Stimulated activated memory B cell treated with anti-CD40 and anti-IgM and Interleukin-4, amounts not matched to agents 10 μg/mL and 1 μg/mL and 100 μg/mL, for 72 hours (primary cell): ENCODE data around the gene ENPP4.
"Not testable (repeated sequence)": the region's sequence is repeated elsewhere in the genome, so short reads cannot be mapped to it uniquely, and the experiment has no call there.

Experiments
- ATAC-seq: fragments of 150-1000 bp; cut with Tn5 transposase; 2 replicates; pipeline ENCODE4 v1.10.0; 2021
- H3K27ac Mint-ChIP-seq: one replicate; pipeline ENCODE4 v1.8.0; 2022; ENCODE audit warnings: mild to moderate bottlenecking, mixed read lengths
- H3K27me3 Mint-ChIP-seq: one replicate; pipeline ENCODE4 v1.8.0; 2022; ENCODE audit warnings: mixed read lengths
- H3K36me3 Mint-ChIP-seq: one replicate; pipeline ENCODE4 v1.8.0; 2022; ENCODE audit warnings: mixed read lengths
- H3K4me1 Mint-ChIP-seq: one replicate; pipeline ENCODE4 v1.8.0; 2022; ENCODE audit warnings: mixed read lengths
- H3K4me3 Mint-ChIP-seq: one replicate; pipeline ENCODE4 v1.8.0; 2022; ENCODE audit warnings: mild to moderate bottlenecking, moderate library complexity, mixed read lengths
- H3K9me3 Mint-ChIP-seq: one replicate; pipeline ENCODE4 v1.8.0; 2022; ENCODE audit warnings: mixed read lengths

The ENPP4 gene

GRCh38 chr6:46116289-46116688 lies 13.5 kb upstream of the ENPP4 start:
- peak; percentile 70 for ATAC-seq
- no peak overlapping the region for H3K27ac Mint-ChIP-seq
- peaks cover 50% of the 10 kb centered on the region for H3K36me3 Mint-ChIP-seq

GRCh38 chr6:46118157-46118556 lies 11.6 kb upstream of the ENPP4 start:
- Mint-ChIP-seq H3K27ac (no peak overlapping the region), H3K36me3 (peaks cover 48% of the 10 kb centered on the region), H3K4me3 (no peak overlapping the region), H3K4me1 (peaks cover 45% of the 10 kb centered on the region), H3K27me3 (no peaks in the 10 kb centered on the region), H3K9me3 (peaks cover 3% of the 10 kb centered on the region)
- no peak for ATAC-seq

More at GRCh38 chr6:46116289-46116688, 13.5 kb upstream of the ENPP4 start:
- Mint-ChIP-seq H3K4me3 (no peak overlapping the region), H3K9me3 (peaks cover 5% of the 10 kb centered on the region), H3K4me1 (peaks cover 32% of the 10 kb centered on the region), H3K27me3 (no peaks in the 10 kb centered on the region)

GRCh38 chr6:46118836-46119235 lies 11.0 kb upstream of the ENPP4 start:
- Mint-ChIP-seq H3K27ac (no peak overlapping the region), H3K27me3 (no peaks in the 10 kb centered on the region), H3K36me3 (peaks cover 45% of the 10 kb centered on the region), H3K9me3 (peaks cover 3% of the 10 kb centered on the region), H3K4me3 (no peak overlapping the region), H3K4me1 (peaks cover 52% of the 10 kb centered on the region)
- no peak for ATAC-seq

GRCh38 chr6:46119679-46120078 lies 10.1 kb upstream of the ENPP4 start:
- H3K27ac Mint-ChIP-seq, H3K27me3 Mint-ChIP-seq, H3K9me3 Mint-ChIP-seq, H3K4me3 Mint-ChIP-seq, ATAC-seq: not testable (repeated sequence)
- peaks cover 55% of the 10 kb centered on the region for H3K4me1 Mint-ChIP-seq
- peaks cover 45% of the 10 kb centered on the region for H3K36me3 Mint-ChIP-seq

GRCh38 chr6:46128476-46128875 lies 1.3 kb upstream of the ENPP4 start:
- H3K4me1 Mint-ChIP-seq: peaks cover 42% of the 10 kb centered on the region
- H3K36me3 Mint-ChIP-seq: no peaks in the 10 kb centered on the region
- no peaks in the 10 kb centered on the region for H3K9me3 Mint-ChIP-seq
- peak overlapping the region; percentile 94 for H3K27ac Mint-ChIP-seq
- H3K4me3 Mint-ChIP-seq: peak overlapping the region; percentile 89
- H3K27me3 Mint-ChIP-seq: no peaks in the 10 kb centered on the region
- ATAC-seq: peak; percentile 37

- Mint-ChIP-seq H3K4me1 (peaks cover 43% of the 10 kb centered on the region), H3K36me3 (no peaks in the 10 kb centered on the region), H3K4me3 (peak overlapping the region; percentile 89), H3K27ac (peak overlapping the region; percentile 94), H3K9me3 (no peaks in the 10 kb centered on the region), H3K27me3 (no peaks in the 10 kb centered on the region)
- ATAC-seq: peak; percentile 7
Observed at GRCh38 chr6:46129291-46129628, 529 bp upstream of the ENPP4 start.

GRCh38 chr6:46130666-46131065 lies 877 bp downstream of the ENPP4 start:
- no peaks in the 10 kb centered on the region for H3K9me3 Mint-ChIP-seq
- no peaks in the 10 kb centered on the region for H3K36me3 Mint-ChIP-seq
- H3K4me3 Mint-ChIP-seq: peak overlapping the region; percentile 89
- ATAC-seq: no peak
- peaks cover 50% of the 10 kb centered on the region for H3K4me1 Mint-ChIP-seq
- H3K27ac Mint-ChIP-seq: peak overlapping the region; percentile 94
- H3K27me3 Mint-ChIP-seq: no peaks in the 10 kb centered on the region

GRCh38 chr6:46131291-46131690 lies 1.5 kb downstream of the ENPP4 start:
- peaks cover 54% of the 10 kb centered on the region for H3K4me1 Mint-ChIP-seq
- not testable (repeated sequence) for H3K27ac Mint-ChIP-seq, H3K36me3 Mint-ChIP-seq, H3K4me3 Mint-ChIP-seq, ATAC-seq, H3K27me3 Mint-ChIP-seq, H3K9me3 Mint-ChIP-seq

- no peaks in the 10 kb centered on the region for H3K9me3 Mint-ChIP-seq
- H3K27me3 Mint-ChIP-seq: no peaks in the 10 kb centered on the region
- H3K4me1 Mint-ChIP-seq: peaks cover 64% of the 10 kb centered on the region
- H3K27ac Mint-ChIP-seq: no peak overlapping the region
- no peak for ATAC-seq
- H3K4me3 Mint-ChIP-seq: no peak overlapping the region
- peaks cover 6% of the 10 kb centered on the region for H3K36me3 Mint-ChIP-seq
Observed at GRCh38 chr6:46134216-46134615, 4.4 kb downstream of the ENPP4 start.

GRCh38 chr6:46135176-46135575 lies 5.4 kb downstream of the ENPP4 start:
- Mint-ChIP-seq H3K27ac (no peak overlapping the region), H3K4me3 (no peak overlapping the region), H3K4me1 (peaks cover 66% of the 10 kb centered on the region), H3K27me3 (no peaks in the 10 kb centered on the region), H3K9me3 (no peaks in the 10 kb centered on the region), H3K36me3 (peaks cover 6% of the 10 kb centered on the region)
- ATAC-seq: no peak

GRCh38 chr6:46136831-46137230 lies 7.0 kb downstream of the ENPP4 start:
- Mint-ChIP-seq H3K27ac (peak overlapping the region; percentile 0), H3K4me3 (no peak overlapping the region), H3K4me1 (peaks cover 60% of the 10 kb centered on the region), H3K27me3 (no peaks in the 10 kb centered on the region), H3K36me3 (peaks cover 6% of the 10 kb centered on the region), H3K9me3 (no peaks in the 10 kb centered on the region)
- ATAC-seq: no peak

- peak; percentile 41 for ATAC-seq
- peaks cover 58% of the 10 kb centered on the region for H3K4me1 Mint-ChIP-seq
- H3K4me3 Mint-ChIP-seq: no peak overlapping the region
- H3K27ac Mint-ChIP-seq: peak overlapping the region; percentile 0
- peaks cover 6% of the 10 kb centered on the region for H3K36me3 Mint-ChIP-seq
- no peaks in the 10 kb centered on the region for H3K27me3 Mint-ChIP-seq
- no peaks in the 10 kb centered on the region for H3K9me3 Mint-ChIP-seq
Observed at GRCh38 chr6:46137387-46137786, 7.6 kb downstream of the ENPP4 start.

GRCh38 chr6:46138281-46138680 lies 8.5 kb downstream of the ENPP4 start:
- H3K27me3 Mint-ChIP-seq: no peaks in the 10 kb centered on the region

GRCh38 chr6:46144270-46144669 lies 14.5 kb downstream of the ENPP4 start:
- peaks cover 6% of the 10 kb centered on the region for H3K4me1 Mint-ChIP-seq
- no peak overlapping the region for H3K27ac Mint-ChIP-seq

More at GRCh38 chr6:46138281-46138680, 8.5 kb downstream of the ENPP4 start:
- H3K4me1 Mint-ChIP-seq: peaks cover 50% of the 10 kb centered on the region
- peak overlapping the region; percentile 0 for H3K27ac Mint-ChIP-seq
- H3K9me3 Mint-ChIP-seq: no peaks in the 10 kb centered on the region
- H3K4me3 Mint-ChIP-seq: no peak overlapping the region
- no peak for ATAC-seq
- H3K36me3 Mint-ChIP-seq: peaks cover 13% of the 10 kb centered on the region

GRCh38 chr6:46149066-46149465 lies 19.3 kb downstream of the ENPP4 start:
- not testable (repeated sequence) for H3K27ac Mint-ChIP-seq, H3K36me3 Mint-ChIP-seq, ATAC-seq, H3K27me3 Mint-ChIP-seq, H3K9me3 Mint-ChIP-seq, H3K4me1 Mint-ChIP-seq, H3K4me3 Mint-ChIP-seq

More at GRCh38 chr6:46144270-46144669, 14.5 kb downstream of the ENPP4 start:
- no peaks in the 10 kb centered on the region for H3K27me3 Mint-ChIP-seq
- peaks cover 16% of the 10 kb centered on the region for H3K36me3 Mint-ChIP-seq
- ATAC-seq: no peak
- no peak overlapping the region for H3K4me3 Mint-ChIP-seq
- H3K9me3 Mint-ChIP-seq: no peaks in the 10 kb centered on the region

- no peak for ATAC-seq
- Mint-ChIP-seq H3K36me3 (no peaks in the 10 kb centered on the region), H3K9me3 (no peaks in the 10 kb centered on the region), H3K27ac (no peak overlapping the region), H3K4me3 (no peak overlapping the region), H3K4me1 (no peaks in the 10 kb centered on the region), H3K27me3 (no peaks in the 10 kb centered on the region)
Observed at GRCh38 chr6:46156701-46157100, 26.9 kb downstream of the ENPP4 start.

- Mint-ChIP-seq H3K27me3 (no peaks in the 10 kb centered on the region), H3K4me1 (no peaks in the 10 kb centered on the region), H3K9me3 (no peaks in the 10 kb centered on the region), H3K27ac (no peak overlapping the region), H3K4me3 (no peak overlapping the region), H3K36me3 (no peaks in the 10 kb centered on the region)
- no peak for ATAC-seq
Observed at GRCh38 chr6:46159229-46159628, 29.4 kb downstream of the ENPP4 start.
